BLaER1 treated with 17β-estradiol and CSF1 and Interleukin-3, amounts not matched to agents 10 nM and 100 nM (cell line): ENCODE measurements around the gene STRC.
"Not testable (repeated sequence)": the region's sequence is repeated elsewhere in the genome, so short reads cannot be mapped to it uniquely, and the experiment has no call there.

Experiments used
- H3K27ac ChIP-seq, 11 experiments: shearing (Covaris generic); formaldehyde crosslinking; 2 replicates each; pipeline ENCODE4 v1.8.1; 2022
- H3K27me3 ChIP-seq, 11 experiments: shearing (Covaris generic); formaldehyde crosslinking; 2 replicates each; pipeline ENCODE4 v1.8.1; 2022
- H3K36me3 ChIP-seq, 11 experiments: shearing (Covaris generic); formaldehyde crosslinking; 2 replicates each; pipeline ENCODE4 v1.8.1; 2022
- H3K4me1 ChIP-seq, 10 experiments: shearing (Covaris generic); formaldehyde crosslinking; 2 replicates each; pipeline ENCODE4 v1.8.1; 2022
- H3K4me2 ChIP-seq, 11 experiments: shearing (Covaris generic); formaldehyde crosslinking; 2 replicates each; pipeline ENCODE4 v1.8.1; 2022
- H3K4me3 ChIP-seq, 10 experiments: shearing (Covaris generic); formaldehyde crosslinking; 2 replicates each; pipeline ENCODE4 v1.8.1; 2022
- H3K9ac ChIP-seq, 11 experiments: shearing (Covaris generic); formaldehyde crosslinking; 2 replicates each; pipeline ENCODE4 v1.8.1; 2022
- H3K9me3 ChIP-seq, 11 experiments: shearing (Covaris generic); formaldehyde crosslinking; replicated peaks in 1 of 11; 2 replicates each; pipeline ENCODE4 v1.8.1; 2022
- H4K20me1 ChIP-seq, 11 experiments: shearing (Covaris generic); formaldehyde crosslinking; 2 replicates each; pipeline ENCODE4 v1.8.1; 2022
- Cebpa-rat ChIP-seq, 11 experiments: shearing (Covaris generic); IDR thresholded peaks; 2 replicates each; pipeline ENCODE4 v1.8.1; 2022

The STRC gene

GRCh38 chr15:43618700-43619099 lies at the start of gene STRC:
Gene STRC (minus strand): TSS chr15:43618800. CDS start chr15:43618722, 78 bp downstream.
- not testable (repeated sequence) for H3K4me1 ChIP-seq, H3K9me3 ChIP-seq

GRCh38 chr15:43666177-43666576 lies 47.6 kb upstream of the STRC start:
- not testable (repeated sequence) for H3K9ac ChIP-seq, H3K4me2 ChIP-seq, H3K36me3 ChIP-seq, H3K27me3 ChIP-seq, H3K4me1 ChIP-seq, H3K9me3 ChIP-seq, H4K20me1 ChIP-seq, H3K4me3 ChIP-seq, H3K27ac ChIP-seq

More at GRCh38 chr15:43618700-43619099, at the start of gene STRC:
- not testable (repeated sequence) for H4K20me1 ChIP-seq, H3K36me3 ChIP-seq, H3K27ac ChIP-seq, H3K9ac ChIP-seq, H3K4me2 ChIP-seq, H3K4me3 ChIP-seq, H3K27me3 ChIP-seq

GRCh38 chr15:43663333-43663732 lies 44.7 kb upstream of the STRC start:
- not testable (repeated sequence) for H3K4me1 ChIP-seq, H3K4me2 ChIP-seq, H4K20me1 ChIP-seq, H3K27ac ChIP-seq, H3K27me3 ChIP-seq, H3K4me3 ChIP-seq, H3K36me3 ChIP-seq, H3K9ac ChIP-seq, H3K9me3 ChIP-seq

- not testable (repeated sequence) for H3K27me3 ChIP-seq, H4K20me1 ChIP-seq, H3K27ac ChIP-seq
Observed at GRCh38 chr15:43662293-43662692, 43.7 kb upstream of the STRC start.

GRCh38 chr15:43659727-43660126 lies 41.1 kb upstream of the STRC start:
- H3K4me2 ChIP-seq, H4K20me1 ChIP-seq, H3K9me3 ChIP-seq, H3K4me3 ChIP-seq, H3K27ac ChIP-seq, H3K9ac ChIP-seq, H3K27me3 ChIP-seq, H3K4me1 ChIP-seq: not testable (repeated sequence)
- peaks cover 0 to 24% (median 0%) of the 10 kb centered on the region in 11 experiments; a peak in 6 of 22 replicates for H3K36me3 ChIP-seq

More at GRCh38 chr15:43662293-43662692, 43.7 kb upstream of the STRC start:
- H3K9ac ChIP-seq, H3K4me3 ChIP-seq, H3K4me1 ChIP-seq, H3K9me3 ChIP-seq, H3K4me2 ChIP-seq: not testable (repeated sequence)
- peaks cover 0 to 15% (median 0%) of the 10 kb centered on the region in 11 experiments; a peak in 6 of 22 replicates for H3K36me3 ChIP-seq

- H3K27me3 ChIP-seq, H3K9ac ChIP-seq, H3K27ac ChIP-seq, H3K9me3 ChIP-seq, H3K4me1 ChIP-seq, H3K4me3 ChIP-seq, H3K4me2 ChIP-seq, H4K20me1 ChIP-seq: not testable (repeated sequence)
- H3K36me3 ChIP-seq: peaks cover 10 to 44% (median 26%) of the 10 kb centered on the region in 11 experiments; a peak in 19 of 22 replicates
Observed at GRCh38 chr15:43649430-43649926, 30.9 kb upstream of the STRC start.

- Histone ChIP-seq H3K9me3 (no peaks in the 10 kb centered on the region; a peak in 1 of 22 replicates), H3K4me1 (peaks cover 0 to 6% (median 0%) of the 10 kb centered on the region in 10 experiments; a peak in 3 of 20 replicates), H3K4me3 (no peak within 1 kb of the TSS), H3K36me3 (peaks cover 10 to 44% (median 26%) of the 10 kb centered on the region in 11 experiments; a peak in 19 of 22 replicates), H3K9ac (no peak within 1 kb of the TSS), H4K20me1 (no peaks in the 10 kb centered on the region), H3K27ac (no peak within 1 kb of the TSS), H3K4me2 (no peak within 1 kb of the TSS), H3K27me3 (no peaks in the 10 kb centered on the region)
- TF ChIP-seq Cebpa-rat (IDR thresholded peaks at IDR 0.05): no peak
Observed at GRCh38 chr15:43648649-43649429, 30.2 kb upstream of the STRC start, which contains the start of gene CATSPER2. Gene CATSPER2 (minus strand): TSS chr15:43648844. CDS start chr15:43648061, 783 bp downstream.

- not testable (repeated sequence) for H3K4me3 ChIP-seq, H3K9ac ChIP-seq
Observed at GRCh38 chr15:43638464-43639204, 20.0 kb upstream of the STRC start.

GRCh38 chr15:43626937-43627336 lies 8.3 kb upstream of the STRC start:
- not testable (repeated sequence) for H3K9me3 ChIP-seq, H3K27ac ChIP-seq, H3K4me1 ChIP-seq, H3K4me2 ChIP-seq, H3K27me3 ChIP-seq, H3K9ac ChIP-seq, H3K4me3 ChIP-seq, H3K36me3 ChIP-seq, H4K20me1 ChIP-seq

More at GRCh38 chr15:43638464-43639204, 20.0 kb upstream of the STRC start:
- not testable (repeated sequence) for H3K27ac ChIP-seq, H4K20me1 ChIP-seq, H3K9me3 ChIP-seq, H3K36me3 ChIP-seq, H3K27me3 ChIP-seq, H3K4me1 ChIP-seq
- 0 out of 22 replicates have a peak overlapping the region, but pooled peaks of 1 of the 11 experiments have one; percentile 3 for H3K4me2 ChIP-seq

- H3K27ac ChIP-seq: no peak overlapping the region
- H3K9ac ChIP-seq: no peak overlapping the region
- no peaks in the 10 kb centered on the region for H3K9me3 ChIP-seq
- no peak overlapping the region for H3K4me2 ChIP-seq
- H3K4me1 ChIP-seq: peaks cover 0 to 7% (median 0%) of the 10 kb centered on the region in 10 experiments; a peak in 2 of 20 replicates
- no peaks in the 10 kb centered on the region for H3K36me3 ChIP-seq
- no peak for TF ChIP-seq Cebpa-rat (IDR thresholded peaks at IDR 0.05)
- no peaks in the 10 kb centered on the region for H3K27me3 ChIP-seq
- no peaks in the 10 kb centered on the region for H4K20me1 ChIP-seq
- no peak overlapping the region for H3K4me3 ChIP-seq
Observed at GRCh38 chr15:43625106-43625505, 6.5 kb upstream of the STRC start.

GRCh38 chr15:43622068-43622799 lies 3.6 kb upstream of the STRC start:
- H3K9ac ChIP-seq, H3K4me2 ChIP-seq, H3K9me3 ChIP-seq, H3K4me1 ChIP-seq, H3K36me3 ChIP-seq, H3K4me3 ChIP-seq, H3K27me3 ChIP-seq, H4K20me1 ChIP-seq, H3K27ac ChIP-seq: not testable (repeated sequence)

GRCh38 chr15:43617750-43618149 lies 850 bp downstream of the STRC start:
- H3K4me1 ChIP-seq, H3K27ac ChIP-seq, H3K9me3 ChIP-seq, H3K27me3 ChIP-seq, H3K4me2 ChIP-seq, H3K9ac ChIP-seq, H4K20me1 ChIP-seq, H3K4me3 ChIP-seq, H3K36me3 ChIP-seq: not testable (repeated sequence)

GRCh38 chr15:43602233-43602632 lies 16.4 kb downstream of the STRC start:
- not testable (repeated sequence) for H4K20me1 ChIP-seq, H3K27me3 ChIP-seq, H3K9me3 ChIP-seq, H3K27ac ChIP-seq, H3K9ac ChIP-seq, H3K4me1 ChIP-seq, H3K4me3 ChIP-seq, H3K36me3 ChIP-seq, H3K4me2 ChIP-seq
